HL-60 (cell line): ENCODE measurements around the gene RBMS3.

ENCODE experiments used
- DNase-seq, 2 experiments: peaks; one replicate each; pipeline ENCODE4 v3.0.0-alpha.2; 2010 to 2020; ENCODE audit warnings: low read depth in 1 of 2, low spot score in 1 of 2
- H3K27ac ChIP-seq: fragments of 250-450 bp; sonication (Bioruptor Pico); replicated peaks from 2 replicates; pipeline ENCODE4 v1.5.1; 2020; ENCODE audit warnings: mild to moderate bottlenecking, moderate library complexity
- H3K27me3 ChIP-seq: fragments of 250-450 bp; sonication (Bioruptor Pico); 2 replicates; pipeline ENCODE4 v1.5.1; 2021; ENCODE audit warnings: mild to moderate bottlenecking, moderate library complexity; ENCODE audit not compliant: insufficient read depth, poor library complexity, severe bottlenecking
- H3K4me3 ChIP-seq: replicated peaks from 2 replicates; pipeline ENCODE4 v1.5.1; 2011; ENCODE audit warnings: mild to moderate bottlenecking, control low read depth, low read length; ENCODE audit not compliant: insufficient read depth
- GABPA ChIP-seq: IDR thresholded peaks from 2 replicates; pipeline ENCODE4 v1.6.1; 2012; ENCODE audit warnings: low read depth
- POLR2AphosphoS5 ChIP-seq: IDR thresholded peaks from 2 replicates; pipeline ENCODE4 v1.6.1; 2012; ENCODE audit warnings: low read depth
- SPI1 ChIP-seq: IDR thresholded peaks from 2 replicates; pipeline ENCODE4 v1.6.1; 2012; ENCODE audit warnings: low read depth, mild to moderate bottlenecking, borderline replicate concordance
- TF ChIP-seq, protein P1 (sequence below): IDR thresholded peaks from one replicate; pipeline ENCODE4 v1.5.1; 2011; ENCODE audit warnings: low read length, control low read depth, inconsistent platforms; ENCODE audit not compliant: insufficient read depth
- TF ChIP-seq, protein P2 (sequence below): IDR thresholded peaks from 2 replicates; pipeline ENCODE4 v1.6.1; 2012; ENCODE audit warnings: low read depth; ENCODE audit not compliant: insufficient replicate concordance

RBMS3 gene

DNA sequence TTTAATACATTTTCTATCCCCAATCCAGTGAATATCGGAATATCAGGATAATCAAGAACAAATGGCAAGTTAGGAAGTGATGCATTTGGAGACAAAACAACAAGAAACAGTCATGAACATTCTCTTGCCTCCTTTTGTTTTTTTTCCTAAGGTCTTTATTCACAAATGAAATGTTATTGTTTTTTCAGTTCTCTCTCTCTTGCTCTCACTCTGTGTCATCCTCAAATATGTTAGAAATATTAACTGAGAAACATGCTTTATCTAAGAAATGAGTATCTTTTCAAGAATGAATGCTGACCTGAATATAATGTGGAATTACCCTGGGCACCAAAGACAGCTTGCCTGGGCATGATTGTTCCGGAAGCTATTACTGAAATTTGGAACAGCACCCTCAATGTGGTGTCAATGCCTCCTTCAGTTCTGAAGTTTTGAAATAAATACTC lies 51.3 kb downstream of the RBMS3 start:
- no peak overlapping the region for H3K27ac ChIP-seq

DNA sequence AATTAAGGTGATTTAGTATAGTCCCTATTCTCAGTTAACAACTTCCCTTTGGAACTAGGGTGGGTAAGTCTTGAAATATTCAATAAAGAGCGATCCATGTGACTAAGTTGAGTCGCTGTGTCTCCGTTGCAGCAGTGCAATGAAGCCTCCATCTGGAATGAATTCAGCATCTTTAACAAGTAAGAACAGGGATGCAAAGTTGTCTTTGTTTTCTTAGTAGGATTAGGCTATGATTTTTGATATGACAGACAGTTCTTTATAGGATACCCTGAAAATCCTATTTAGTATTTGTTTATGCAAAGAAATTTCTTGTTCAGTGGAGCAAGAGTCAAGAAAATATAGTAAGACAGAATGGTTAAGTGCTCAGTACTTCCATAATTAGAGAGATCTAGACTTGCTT lies 52.7 kb downstream of the RBMS3 start:
- no peak for DNase-seq
- TF ChIP-seq, protein P1, sequence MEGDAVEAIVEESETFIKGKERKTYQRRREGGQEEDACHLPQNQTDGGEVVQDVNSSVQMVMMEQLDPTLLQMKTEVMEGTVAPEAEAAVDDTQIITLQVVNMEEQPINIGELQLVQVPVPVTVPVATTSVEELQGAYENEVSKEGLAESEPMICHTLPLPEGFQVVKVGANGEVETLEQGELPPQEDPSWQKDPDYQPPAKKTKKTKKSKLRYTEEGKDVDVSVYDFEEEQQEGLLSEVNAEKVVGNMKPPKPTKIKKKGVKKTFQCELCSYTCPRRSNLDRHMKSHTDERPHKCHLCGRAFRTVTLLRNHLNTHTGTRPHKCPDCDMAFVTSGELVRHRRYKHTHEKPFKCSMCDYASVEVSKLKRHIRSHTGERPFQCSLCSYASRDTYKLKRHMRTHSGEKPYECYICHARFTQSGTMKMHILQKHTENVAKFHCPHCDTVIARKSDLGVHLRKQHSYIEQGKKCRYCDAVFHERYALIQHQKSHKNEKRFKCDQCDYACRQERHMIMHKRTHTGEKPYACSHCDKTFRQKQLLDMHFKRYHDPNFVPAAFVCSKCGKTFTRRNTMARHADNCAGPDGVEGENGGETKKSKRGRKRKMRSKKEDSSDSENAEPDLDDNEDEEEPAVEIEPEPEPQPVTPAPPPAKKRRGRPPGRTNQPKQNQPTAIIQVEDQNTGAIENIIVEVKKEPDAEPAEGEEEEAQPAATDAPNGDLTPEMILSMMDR = no peak
- TF ChIP-seq, protein P2, sequence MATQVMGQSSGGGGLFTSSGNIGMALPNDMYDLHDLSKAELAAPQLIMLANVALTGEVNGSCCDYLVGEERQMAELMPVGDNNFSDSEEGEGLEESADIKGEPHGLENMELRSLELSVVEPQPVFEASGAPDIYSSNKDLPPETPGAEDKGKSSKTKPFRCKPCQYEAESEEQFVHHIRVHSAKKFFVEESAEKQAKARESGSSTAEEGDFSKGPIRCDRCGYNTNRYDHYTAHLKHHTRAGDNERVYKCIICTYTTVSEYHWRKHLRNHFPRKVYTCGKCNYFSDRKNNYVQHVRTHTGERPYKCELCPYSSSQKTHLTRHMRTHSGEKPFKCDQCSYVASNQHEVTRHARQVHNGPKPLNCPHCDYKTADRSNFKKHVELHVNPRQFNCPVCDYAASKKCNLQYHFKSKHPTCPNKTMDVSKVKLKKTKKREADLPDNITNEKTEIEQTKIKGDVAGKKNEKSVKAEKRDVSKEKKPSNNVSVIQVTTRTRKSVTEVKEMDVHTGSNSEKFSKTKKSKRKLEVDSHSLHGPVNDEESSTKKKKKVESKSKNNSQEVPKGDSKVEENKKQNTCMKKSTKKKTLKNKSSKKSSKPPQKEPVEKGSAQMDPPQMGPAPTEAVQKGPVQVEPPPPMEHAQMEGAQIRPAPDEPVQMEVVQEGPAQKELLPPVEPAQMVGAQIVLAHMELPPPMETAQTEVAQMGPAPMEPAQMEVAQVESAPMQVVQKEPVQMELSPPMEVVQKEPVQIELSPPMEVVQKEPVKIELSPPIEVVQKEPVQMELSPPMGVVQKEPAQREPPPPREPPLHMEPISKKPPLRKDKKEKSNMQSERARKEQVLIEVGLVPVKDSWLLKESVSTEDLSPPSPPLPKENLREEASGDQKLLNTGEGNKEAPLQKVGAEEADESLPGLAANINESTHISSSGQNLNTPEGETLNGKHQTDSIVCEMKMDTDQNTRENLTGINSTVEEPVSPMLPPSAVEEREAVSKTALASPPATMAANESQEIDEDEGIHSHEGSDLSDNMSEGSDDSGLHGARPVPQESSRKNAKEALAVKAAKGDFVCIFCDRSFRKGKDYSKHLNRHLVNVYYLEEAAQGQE = no peak
- TF ChIP-seq SPI1 (no peak), POLR2AphosphoS5 (no peak), GABPA (no peak)
- Histone ChIP-seq H3K27ac (no peak overlapping the region), H3K4me3 (no peak overlapping the region), H3K27me3 (no peaks in the 10 kb centered on the region)

More for the DNA sequence above, 51.3 kb downstream of the RBMS3 start:
- TF ChIP-seq, protein P2 = no peak
- TF ChIP-seq POLR2AphosphoS5 (no peak), SPI1 (no peak), GABPA (no peak)
- TF ChIP-seq, protein P1 = no peak
- no peaks in the 10 kb centered on the region for H3K27me3 ChIP-seq
- no peak for DNase-seq
- no peak overlapping the region for H3K4me3 ChIP-seq

DNA sequence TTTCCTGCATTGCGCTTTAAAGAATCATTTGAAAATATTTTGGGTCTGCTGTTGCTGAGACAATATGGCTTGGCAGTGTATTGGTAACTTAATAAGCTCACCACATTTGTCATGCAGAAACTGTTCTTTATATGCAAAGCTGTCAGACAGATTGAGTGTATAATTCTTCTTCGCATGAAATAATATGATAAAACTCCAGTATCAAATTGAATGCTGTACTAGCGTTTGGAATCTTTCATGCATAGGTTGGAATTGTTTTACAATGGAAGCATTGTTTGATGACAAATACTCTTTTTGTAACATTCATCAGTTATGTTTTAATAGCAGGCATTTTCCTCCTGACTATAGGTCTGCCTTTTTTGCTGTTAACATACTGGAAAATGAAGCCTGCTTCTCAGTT lies 53.8 kb downstream of the RBMS3 start:
- no peak overlapping the region for H3K27ac ChIP-seq
- H3K4me3 ChIP-seq = no peak overlapping the region
- DNase-seq = no peak
- TF ChIP-seq SPI1 = no peak
- TF ChIP-seq POLR2AphosphoS5 = no peak
- TF ChIP-seq, protein P2 = no peak
- TF ChIP-seq, protein P1 = no peak
- no peak for TF ChIP-seq GABPA
- no peaks in the 10 kb centered on the region for H3K27me3 ChIP-seq
